HEK293T (cell line): Measurements from ENCODE around the gene EXOSC9.

Experiments used
- CTCF ChIA-PET: fragments of 350-600 bp; formaldehyde crosslinking; extraction: SDS; loops from one replicate; lab custom pipeline; 2021; ENCODE audit warnings: antibody characterized with exemption, inconsistent platforms; lab: Yijun Ruan, JAX
- POLR2A ChIA-PET: fragments of 350-600 bp; formaldehyde crosslinking; extraction: SDS; loops from one replicate; lab custom pipeline; 2020; ENCODE audit warnings: antibody characterized with exemption, inconsistent platforms; lab: Yijun Ruan, JAX
- DNase-seq: peaks from one replicate; pipeline ENCODE4 v3.0.0; 2012; ENCODE audit warnings: mixed read lengths; ENCODE audit errors: extremely low spot score
- ARNT ChIP-seq: fragments of 450-650 bp; IDR thresholded peaks from 2 replicates; pipeline ENCODE4 v1.6.1; 2017; ENCODE audit warnings: mild to moderate bottlenecking
- BHLHE40 ChIP-seq: fragments of 450-650 bp; IDR thresholded peaks from 2 replicates; pipeline ENCODE4 v1.6.1; 2016; ENCODE audit warnings: mild to moderate bottlenecking, moderate library complexity, borderline replicate concordance
- CTBP1 ChIP-seq: fragments of 450-650 bp; IDR thresholded peaks from 2 replicates; pipeline ENCODE4 v1.6.1; 2016; ENCODE audit warnings: borderline replicate concordance
- ELF4 ChIP-seq: fragments of 450-650 bp; IDR thresholded peaks from 2 replicates; pipeline ENCODE4 v1.6.1; 2017; ENCODE audit warnings: antibody characterized with exemption
- FOXA1 ChIP-seq: fragments of 450-650 bp; IDR thresholded peaks from 2 replicates; pipeline ENCODE4 v1.6.1; 2016; ENCODE audit warnings: mild to moderate bottlenecking
- FOXK2 ChIP-seq: fragments of 450-650 bp; IDR thresholded peaks from 2 replicates; pipeline ENCODE4 v1.6.1; 2016; ENCODE audit warnings: mild to moderate bottlenecking
- FOXM1 ChIP-seq: fragments of 450-650 bp; IDR thresholded peaks from 2 replicates; pipeline ENCODE4 v1.6.1; 2017; ENCODE audit warnings: mild to moderate bottlenecking, borderline replicate concordance
- HDGF ChIP-seq: fragments of 450-650 bp; IDR thresholded peaks from 2 replicates; pipeline ENCODE4 v1.6.1; 2017; ENCODE audit warnings: antibody characterized with exemption, borderline replicate concordance
- L3MBTL2 ChIP-seq: fragments of 450-650 bp; conservative IDR thresholded peaks from 2 replicates; pipeline ENCODE4 v1.6.1; 2016; ENCODE audit warnings: mild to moderate bottlenecking
- LEF1 ChIP-seq: fragments of 450-650 bp; IDR thresholded peaks from 2 replicates; pipeline ENCODE4 v1.6.1; 2017; ENCODE audit warnings: mild to moderate bottlenecking, borderline replicate concordance
- NFRKB ChIP-seq: fragments of 450-650 bp; IDR thresholded peaks from 2 replicates; pipeline ENCODE4 v1.6.1; 2016; ENCODE audit warnings: mild to moderate bottlenecking, moderate library complexity
- SP1 ChIP-seq: fragments of 450-650 bp; IDR thresholded peaks from 2 replicates; pipeline ENCODE4 v1.6.1; 2017
- SUZ12 ChIP-seq: fragments of 450-650 bp; IDR thresholded peaks from 2 replicates; pipeline ENCODE4 v1.6.1; 2016; ENCODE audit warnings: mild to moderate bottlenecking
- TARDBP ChIP-seq: fragments of 450-650 bp; IDR thresholded peaks from 2 replicates; pipeline ENCODE4 v1.6.1; 2016
- ZNF384 ChIP-seq: fragments of 450-650 bp; IDR thresholded peaks from 2 replicates; pipeline ENCODE4 v1.6.1; 2016
- TF ChIP-seq, protein P1 (sequence below): fragments of 450-650 bp; IDR thresholded peaks from 2 replicates; pipeline ENCODE4 v1.6.1; 2016

The EXOSC9 gene

GRCh38 chr4:121791481-121791880, 9.6 kb upstream of the EXOSC9 start:
- ChIA-PET POLR2A (interaction anchor here (1.1 kb wide), 1 partner anchor 9 kb away, joined by 4 read pairs; the partner anchor contains the start of gene EXOSC9), CTCF (no interaction called here)
- DNase-seq: no peak
- TF ChIP-seq TARDBP: no peak
- no peak for TF ChIP-seq FOXM1
- no peak for TF ChIP-seq ARNT
- no peak for TF ChIP-seq HDGF
- TF ChIP-seq FOXK2: no peak
- TF ChIP-seq FOXA1: no peak
- no peak for TF ChIP-seq SP1
- no peak for TF ChIP-seq BHLHE40
- TF ChIP-seq L3MBTL2: no peak
- no peak for TF ChIP-seq SUZ12
- TF ChIP-seq CTBP1: no peak
- no peak for TF ChIP-seq NFRKB
- no peak for TF ChIP-seq ELF4
- TF ChIP-seq, protein P1, sequence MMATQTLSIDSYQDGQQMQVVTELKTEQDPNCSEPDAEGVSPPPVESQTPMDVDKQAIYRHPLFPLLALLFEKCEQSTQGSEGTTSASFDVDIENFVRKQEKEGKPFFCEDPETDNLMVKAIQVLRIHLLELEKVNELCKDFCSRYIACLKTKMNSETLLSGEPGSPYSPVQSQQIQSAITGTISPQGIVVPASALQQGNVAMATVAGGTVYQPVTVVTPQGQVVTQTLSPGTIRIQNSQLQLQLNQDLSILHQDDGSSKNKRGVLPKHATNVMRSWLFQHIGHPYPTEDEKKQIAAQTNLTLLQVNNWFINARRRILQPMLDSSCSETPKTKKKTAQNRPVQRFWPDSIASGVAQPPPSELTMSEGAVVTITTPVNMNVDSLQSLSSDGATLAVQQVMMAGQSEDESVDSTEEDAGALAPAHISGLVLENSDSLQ: no peak

DNA sequence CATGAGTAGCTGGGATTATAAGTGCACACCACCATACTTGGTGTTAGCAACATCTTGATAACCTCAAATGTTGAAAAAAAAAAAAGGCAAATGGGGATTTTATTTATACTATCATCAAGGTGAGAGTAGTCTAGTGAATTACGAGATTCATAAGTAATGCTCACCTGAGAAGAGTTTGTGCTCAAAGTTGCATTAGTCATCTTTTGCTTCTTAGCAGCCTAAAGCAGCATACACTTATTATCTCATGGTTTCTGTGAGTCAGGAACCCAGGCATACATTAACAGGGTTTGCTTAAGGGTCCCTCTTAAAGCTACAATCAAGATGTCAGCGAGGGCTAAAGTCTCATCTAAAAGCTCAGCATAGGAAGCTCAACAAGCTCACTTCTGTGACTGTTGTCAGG, 8.2 kb upstream of the EXOSC9 start:
- TF ChIP-seq CTBP1: no peak
- TF ChIP-seq TARDBP: no peak
- no peak for TF ChIP-seq NFRKB
- TF ChIP-seq HDGF: no peak
- no peak for TF ChIP-seq FOXA1
- TF ChIP-seq LEF1: no peak
- TF ChIP-seq SUZ12: no peak
- no peak for TF ChIP-seq L3MBTL2
- TF ChIP-seq, protein P1: no peak
- TF ChIP-seq SP1: no peak
- no peak for TF ChIP-seq ARNT
- TF ChIP-seq ELF4: no peak
- no peak for TF ChIP-seq FOXM1
- TF ChIP-seq ZNF384: no peak
- TF ChIP-seq BHLHE40: no peak
- TF ChIP-seq FOXK2: no peak
- ChIA-PET CTCF (no interaction called here), POLR2A (interaction anchor here (0.9 kb wide), 1 partner anchor 77 kb away, joined by 3 read pairs; no protein-coding TSS in a partner anchor)
- DNase-seq: no peak

DNA sequence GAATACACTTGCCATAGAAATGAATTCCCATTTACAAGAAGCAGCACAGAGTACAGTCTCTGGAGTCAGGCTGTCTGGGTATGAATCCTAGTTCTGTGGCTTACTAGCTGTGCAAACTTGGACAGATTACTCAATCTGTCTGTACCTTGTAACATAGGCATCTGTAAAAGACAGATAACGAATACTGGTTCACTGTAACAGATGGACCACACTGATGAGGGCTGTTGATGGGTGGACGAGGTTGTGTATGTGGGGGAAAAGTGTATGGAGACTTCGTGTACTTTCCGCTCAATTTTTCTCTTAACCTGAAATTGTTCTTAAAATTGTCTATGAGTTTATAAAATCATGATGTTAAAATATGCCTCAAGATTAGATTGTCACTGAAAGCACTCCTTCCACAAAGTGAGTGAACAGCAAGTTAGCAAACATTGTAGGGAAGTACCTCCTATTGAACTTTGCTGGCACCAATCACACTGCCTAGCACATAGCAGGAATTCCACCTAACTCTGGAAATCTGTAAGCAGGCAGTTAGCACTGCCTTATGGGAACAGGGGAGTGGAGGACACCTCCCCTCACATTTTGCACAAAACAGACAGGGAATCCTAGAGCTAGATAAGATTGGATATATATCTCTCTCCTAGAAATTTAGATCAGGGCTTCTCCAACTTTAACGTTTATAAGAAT, 6.5 kb upstream of the EXOSC9 start:
- CTCF ChIA-PET: no interaction called here
- no peak for DNase-seq
- POLR2A ChIA-PET: no interaction called here

DNA sequence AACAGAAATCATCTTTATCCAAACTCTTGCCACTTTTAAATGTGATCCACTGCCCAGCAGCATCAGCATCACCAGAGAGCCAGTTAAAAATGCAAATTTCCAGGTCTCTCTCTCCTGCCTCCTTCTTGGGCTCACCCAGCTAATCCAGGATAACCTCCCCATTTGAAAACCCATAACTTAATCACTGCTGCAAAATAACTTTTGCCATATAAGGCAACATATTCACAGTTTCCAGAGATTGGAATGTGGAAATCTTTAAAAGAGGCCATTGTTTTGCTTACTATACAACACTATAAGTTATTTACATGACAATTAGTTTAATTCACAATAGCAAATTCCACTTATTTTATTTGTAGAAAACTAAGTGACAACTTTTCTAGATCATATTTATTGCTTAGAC, 4.8 kb upstream of the EXOSC9 start:
- ChIA-PET POLR2A (no interaction called here), CTCF (no interaction called here)
- DNase-seq: no peak
- TF ChIP-seq FOXM1 (no peak), LEF1 (no peak), ELF4 (no peak), SP1 (no peak), SUZ12 (no peak), NFRKB (no peak), FOXK2 (no peak), HDGF (no peak), ARNT (no peak), CTBP1 (no peak), L3MBTL2 (no peak), BHLHE40 (no peak), ZNF384 (no peak), TARDBP (no peak), FOXA1 (no peak)
- TF ChIP-seq, protein P1: no peak

More for the DNA sequence above, 6.5 kb upstream of the EXOSC9 start:
- no peak for TF ChIP-seq ARNT
- TF ChIP-seq HDGF: no peak
- TF ChIP-seq FOXM1: no peak
- TF ChIP-seq ZNF384: no peak
- no peak for TF ChIP-seq SP1
- TF ChIP-seq CTBP1: no peak
- no peak for TF ChIP-seq BHLHE40
- no peak for TF ChIP-seq NFRKB
- no peak for TF ChIP-seq ELF4
- no peak for TF ChIP-seq TARDBP
- TF ChIP-seq L3MBTL2: no peak
- no peak for TF ChIP-seq SUZ12
- TF ChIP-seq FOXA1: no peak
- no peak for TF ChIP-seq LEF1
- TF ChIP-seq, protein P1: no peak

DNA sequence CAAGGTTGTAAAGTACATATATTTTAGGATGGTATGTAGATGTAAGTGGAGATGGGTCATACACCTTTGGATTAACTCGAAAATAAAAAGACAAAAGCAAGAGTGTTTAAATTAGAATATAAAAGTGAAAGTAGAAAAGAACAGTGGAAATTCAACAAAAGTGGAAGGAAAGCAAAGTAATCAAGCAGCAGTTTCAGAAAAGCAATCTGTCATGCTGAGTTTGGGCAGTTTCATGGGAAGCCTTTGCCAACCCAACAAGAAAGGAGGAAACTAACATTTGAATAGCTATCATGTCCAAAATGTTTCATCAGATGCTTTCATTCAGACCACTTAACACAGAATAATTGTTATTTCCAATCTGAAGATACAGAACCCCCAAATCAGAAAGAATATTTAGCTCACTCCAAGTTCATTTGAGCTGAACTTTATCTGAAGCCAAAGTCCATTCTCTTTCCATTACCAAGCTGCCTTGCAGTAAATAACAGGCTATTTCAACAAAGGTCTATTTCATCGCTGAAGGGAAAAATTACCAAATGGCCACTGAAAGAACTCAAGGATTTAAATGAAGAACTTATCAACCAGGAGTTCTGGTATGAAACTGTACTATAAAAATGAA, 1.8 kb upstream of the EXOSC9 start:
- TF ChIP-seq BHLHE40: no peak
- TF ChIP-seq HDGF: no peak
- no peak for TF ChIP-seq SP1
- no peak for TF ChIP-seq FOXA1
- TF ChIP-seq ELF4: no peak
- TF ChIP-seq, protein P1: no peak
- CTCF ChIA-PET: no interaction called here
- DNase-seq: no peak
- POLR2A ChIA-PET: interaction anchor here (1.0 kb wide), 1 partner anchor 71 kb away, joined by 3 read pairs; the partner anchor contains the start of gene BBS7
